ENCODE measurements around the gene SPA17.

The SPA17 gene

DNA sequence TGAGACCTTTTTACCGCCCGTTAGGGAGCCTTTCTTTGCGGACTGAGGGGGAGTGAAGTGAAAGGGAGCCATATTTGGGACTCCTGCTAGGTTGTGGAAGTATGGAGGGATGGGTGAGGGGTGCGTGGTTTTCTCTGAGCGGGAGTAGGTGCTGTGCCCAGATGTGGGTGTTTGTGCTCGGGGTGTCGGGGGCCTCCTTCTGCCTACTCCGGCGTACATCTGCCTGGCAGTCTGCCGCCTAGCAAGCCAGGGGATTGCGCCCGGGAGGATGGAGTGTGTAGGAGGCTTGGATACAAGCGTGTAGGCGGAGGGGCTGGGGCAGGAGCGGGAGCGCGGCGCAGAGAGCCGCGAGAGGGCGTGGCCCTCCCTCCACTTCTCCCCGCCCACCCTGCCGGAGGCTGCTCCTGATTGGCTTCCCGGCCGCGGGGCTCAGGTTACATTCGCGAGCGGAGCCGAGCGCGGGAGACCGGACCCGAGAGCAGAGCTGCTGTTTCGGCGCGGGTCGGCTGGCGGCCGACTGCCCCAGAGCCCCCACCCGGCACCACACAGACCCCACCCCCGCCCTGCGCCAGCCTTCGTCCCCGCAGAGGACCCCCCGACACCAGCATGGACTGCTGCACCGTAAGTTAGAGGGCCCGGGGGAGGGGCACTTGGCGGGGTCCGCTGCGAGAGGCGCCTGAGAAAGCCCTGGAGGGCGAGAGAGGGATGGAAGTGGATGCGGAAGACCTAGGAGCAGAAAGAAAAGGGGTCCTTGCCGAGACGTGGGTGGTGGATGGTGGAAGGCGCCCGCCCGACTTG is 66.0 kb downstream of the SPA17 start, which contains the start of gene NRGN:
Gene NRGN (plus strand): TSS at position 464 of the 798 bp plus-strand sequence. CDS start 143 bp downstream, at position 607.
- Histone ChIP-seq H3K9me3 (ENCODE audit: insufficient read depth, low read length, severe bottlenecking) (no peaks in the 10 kb centered on the region), H4K20me1 (ENCODE audit: insufficient read depth, low read length) (peaks cover 7% of the 10 kb centered on the region; the same call in 1 of the 2 replicates), H3K4me1 (ENCODE audit: insufficient read depth, low read length) (no peaks in the 10 kb centered on the region), H3K4me3 (ENCODE audit: low read depth in 1 of 2, low read length in 2 of 2) (no peak within 1 kb of the TSS), H3K27ac (ENCODE audit: low read length) (no peak within 1 kb of the TSS), H3K4me2 (ENCODE audit: insufficient read depth, low read length) (no peak within 1 kb of the TSS), H2AFZ (ENCODE audit: low read depth, low read length) (no peak within 1 kb of the TSS), H3K79me2 (ENCODE audit: insufficient read depth, low read length) (no peaks in the 10 kb centered on the region), H3K36me3 (ENCODE audit: insufficient read depth, low read length) (no peaks in the 10 kb centered on the region), H3K9ac (ENCODE audit: low read depth, low read length) (no peak within 1 kb of the TSS), H3K27me3 (ENCODE audit: insufficient read depth, low read length, poor library complexity) (peaks cover 28% of the 10 kb centered on the region)
- DNase-seq (no peak), ATAC-seq (ENCODE audit: insufficient read depth, low read depth) (no peak)
- TF ChIP-seq EZH2 (IDR thresholded peaks at IDR 0.05; ENCODE audit: borderline replicate concordance, low read depth, low read length, severe bottlenecking) = no peak
- TF ChIP-seq, protein P1, sequence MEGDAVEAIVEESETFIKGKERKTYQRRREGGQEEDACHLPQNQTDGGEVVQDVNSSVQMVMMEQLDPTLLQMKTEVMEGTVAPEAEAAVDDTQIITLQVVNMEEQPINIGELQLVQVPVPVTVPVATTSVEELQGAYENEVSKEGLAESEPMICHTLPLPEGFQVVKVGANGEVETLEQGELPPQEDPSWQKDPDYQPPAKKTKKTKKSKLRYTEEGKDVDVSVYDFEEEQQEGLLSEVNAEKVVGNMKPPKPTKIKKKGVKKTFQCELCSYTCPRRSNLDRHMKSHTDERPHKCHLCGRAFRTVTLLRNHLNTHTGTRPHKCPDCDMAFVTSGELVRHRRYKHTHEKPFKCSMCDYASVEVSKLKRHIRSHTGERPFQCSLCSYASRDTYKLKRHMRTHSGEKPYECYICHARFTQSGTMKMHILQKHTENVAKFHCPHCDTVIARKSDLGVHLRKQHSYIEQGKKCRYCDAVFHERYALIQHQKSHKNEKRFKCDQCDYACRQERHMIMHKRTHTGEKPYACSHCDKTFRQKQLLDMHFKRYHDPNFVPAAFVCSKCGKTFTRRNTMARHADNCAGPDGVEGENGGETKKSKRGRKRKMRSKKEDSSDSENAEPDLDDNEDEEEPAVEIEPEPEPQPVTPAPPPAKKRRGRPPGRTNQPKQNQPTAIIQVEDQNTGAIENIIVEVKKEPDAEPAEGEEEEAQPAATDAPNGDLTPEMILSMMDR (IDR thresholded peaks at IDR 0.05; ENCODE audit: borderline replicate concordance, extremely low read depth, low read length, poor library complexity, severe bottlenecking) = no peak

DNA sequence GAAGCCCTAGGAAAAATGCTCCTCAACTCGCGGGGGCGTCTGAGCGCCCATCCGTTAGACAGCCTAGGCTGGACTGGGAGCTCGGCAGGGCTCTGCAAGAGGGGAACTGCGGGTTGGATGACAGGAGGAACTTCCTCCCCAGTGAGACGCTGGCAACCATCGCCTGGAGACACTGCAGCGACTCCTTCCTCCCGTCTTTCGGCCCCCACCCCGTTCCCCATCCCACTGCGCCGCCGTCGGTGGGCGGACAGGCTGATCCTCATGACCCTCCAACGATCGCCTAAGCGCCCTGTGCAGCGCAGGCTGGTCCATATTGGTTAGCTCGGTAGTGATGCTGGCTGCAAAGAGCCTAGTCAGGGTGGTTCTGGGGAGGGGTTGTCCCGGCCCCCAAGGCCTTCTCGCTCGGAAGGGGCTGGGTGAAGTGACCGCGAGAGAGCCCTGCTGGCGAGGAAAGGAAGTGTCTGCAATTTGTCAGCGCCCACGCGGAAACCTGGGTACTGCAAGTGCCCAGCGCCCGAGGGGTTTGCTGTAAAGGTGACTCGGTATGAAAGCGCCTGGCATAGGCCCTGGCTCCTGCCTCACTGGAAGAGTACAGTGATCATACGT is 66.7 kb downstream of the SPA17 start:
- Histone ChIP-seq H3K27me3 (ENCODE audit: insufficient read depth, low read length, poor library complexity) (peaks cover 28% of the 10 kb centered on the region), H3K36me3 (ENCODE audit: insufficient read depth, low read length) (no peaks in the 10 kb centered on the region), H3K27ac (ENCODE audit: low read length) (no peak overlapping the region), H3K4me1 (ENCODE audit: insufficient read depth, low read length) (no peaks in the 10 kb centered on the region), H3K9me3 (ENCODE audit: insufficient read depth, low read length, severe bottlenecking) (no peaks in the 10 kb centered on the region), H3K4me2 (ENCODE audit: insufficient read depth, low read length) (no peak overlapping the region), H3K4me3 (ENCODE audit: low read depth in 1 of 2, low read length in 2 of 2) (no peak overlapping the region), H2AFZ (ENCODE audit: low read depth, low read length) (no peak overlapping the region), H3K9ac (ENCODE audit: low read depth, low read length) (no peak overlapping the region), H3K79me2 (ENCODE audit: insufficient read depth, low read length) (no peaks in the 10 kb centered on the region), H4K20me1 (ENCODE audit: insufficient read depth, low read length) (peaks cover 7% of the 10 kb centered on the region; the same call in 1 of the 2 replicates)
- ATAC-seq (ENCODE audit: insufficient read depth, low read depth) (no peak), DNase-seq (no peak)
- TF ChIP-seq, protein P1 (IDR thresholded peaks at IDR 0.05; ENCODE audit: borderline replicate concordance, extremely low read depth, low read length, poor library complexity, severe bottlenecking) = no peak
- TF ChIP-seq EZH2 (IDR thresholded peaks at IDR 0.05; ENCODE audit: borderline replicate concordance, low read depth, low read length, severe bottlenecking) = no peak

DNA sequence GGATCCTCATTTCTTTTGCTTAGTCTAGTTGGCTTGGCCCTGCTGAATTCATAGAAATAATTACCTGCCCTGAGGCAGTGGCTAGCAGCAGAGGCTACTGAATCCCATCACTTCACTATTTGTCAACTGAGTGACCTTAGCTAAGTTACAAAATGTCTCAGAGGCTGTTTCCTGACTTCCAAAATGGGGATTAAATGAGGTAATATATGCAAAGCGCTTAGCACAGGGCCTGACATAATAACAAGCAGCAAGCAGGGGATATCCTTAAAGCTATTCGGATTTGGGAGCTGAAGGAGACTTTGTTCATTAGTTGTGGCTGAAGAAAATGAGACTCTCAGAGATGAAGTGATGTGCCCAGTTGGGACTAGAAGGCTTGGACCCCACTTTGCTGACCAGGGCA is 68.9 kb downstream of the SPA17 start:
- Histone ChIP-seq H3K27ac (ENCODE audit: low read length) (no peak overlapping the region), H2AFZ (ENCODE audit: low read depth, low read length) (no peak overlapping the region), H3K79me2 (ENCODE audit: insufficient read depth, low read length) (no peaks in the 10 kb centered on the region), H3K9ac (ENCODE audit: low read depth, low read length) (no peak overlapping the region), H4K20me1 (ENCODE audit: insufficient read depth, low read length) (peaks cover 7% of the 10 kb centered on the region; the same call in 1 of the 2 replicates), H3K4me1 (ENCODE audit: insufficient read depth, low read length) (no peaks in the 10 kb centered on the region), H3K27me3 (ENCODE audit: insufficient read depth, low read length, poor library complexity) (peaks cover 25% of the 10 kb centered on the region), H3K36me3 (ENCODE audit: insufficient read depth, low read length) (no peaks in the 10 kb centered on the region), H3K4me3 (ENCODE audit: low read depth in 1 of 2, low read length in 2 of 2) (no peak overlapping the region), H3K9me3 (ENCODE audit: insufficient read depth, low read length, severe bottlenecking) (no peaks in the 10 kb centered on the region), H3K4me2 (ENCODE audit: insufficient read depth, low read length) (no peak overlapping the region)
- no peak for DNase-seq
- TF ChIP-seq, protein P1 (IDR thresholded peaks at IDR 0.05; ENCODE audit: borderline replicate concordance, extremely low read depth, low read length, poor library complexity, severe bottlenecking) = no peak
- no peak for TF ChIP-seq EZH2 (IDR thresholded peaks at IDR 0.05; ENCODE audit: borderline replicate concordance, low read depth, low read length, severe bottlenecking)
- ATAC-seq (ENCODE audit: insufficient read depth, low read depth) = no peak
